Iris pigment epithelial cell (primary cell): ENCODE measurements around the gene SNAPC4.

Source experiments
- DNase-seq: peaks from one replicate; pipeline ENCODE4 v3.0.0-alpha.2; 2011; ENCODE audit warnings: low read depth

The SNAPC4 gene

GRCh38 chr9:136392538-136393449, 7.2 kb downstream of the SNAPC4 start:
- no peak for DNase-seq

DNA sequence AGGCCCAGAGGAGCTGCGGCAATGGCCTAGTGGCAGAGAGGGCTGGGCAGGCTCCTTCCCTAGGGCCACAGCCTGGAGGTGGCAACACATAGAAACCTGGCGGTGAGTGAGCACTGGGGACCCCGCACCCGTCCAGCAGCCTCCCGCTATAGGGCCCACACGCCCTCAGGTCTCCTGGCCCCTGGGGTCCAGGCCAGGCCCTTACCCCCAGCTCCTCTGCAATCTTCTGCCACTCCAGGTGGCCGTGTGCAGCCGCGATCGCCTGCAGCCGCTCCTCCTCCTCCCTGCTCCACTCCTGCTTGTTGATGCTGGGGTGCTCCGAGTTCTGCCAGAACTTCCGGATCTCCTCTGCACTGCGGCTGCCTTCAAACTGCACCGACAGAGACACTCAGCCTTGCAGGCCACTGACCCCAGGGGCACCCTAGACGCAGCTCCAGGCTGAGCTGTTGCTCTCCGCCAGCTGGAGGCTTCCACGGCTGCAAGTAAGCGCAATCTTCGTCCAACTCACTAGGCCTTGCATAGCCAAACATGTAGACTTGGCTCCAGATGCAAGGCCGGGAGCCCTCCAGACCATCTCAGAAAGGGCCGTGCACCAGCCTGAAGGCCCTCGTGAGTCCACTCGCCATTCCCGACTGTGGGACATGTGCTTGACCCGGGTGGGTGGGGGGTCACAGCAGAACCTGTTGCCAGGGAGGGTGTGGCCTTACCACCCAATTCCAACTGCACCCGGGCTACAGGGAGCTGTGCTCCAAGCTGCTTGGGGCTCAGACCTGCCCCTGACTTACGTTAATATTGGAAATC, 8.0 kb downstream of the SNAPC4 start:
- DNase-seq: no peak

DNA sequence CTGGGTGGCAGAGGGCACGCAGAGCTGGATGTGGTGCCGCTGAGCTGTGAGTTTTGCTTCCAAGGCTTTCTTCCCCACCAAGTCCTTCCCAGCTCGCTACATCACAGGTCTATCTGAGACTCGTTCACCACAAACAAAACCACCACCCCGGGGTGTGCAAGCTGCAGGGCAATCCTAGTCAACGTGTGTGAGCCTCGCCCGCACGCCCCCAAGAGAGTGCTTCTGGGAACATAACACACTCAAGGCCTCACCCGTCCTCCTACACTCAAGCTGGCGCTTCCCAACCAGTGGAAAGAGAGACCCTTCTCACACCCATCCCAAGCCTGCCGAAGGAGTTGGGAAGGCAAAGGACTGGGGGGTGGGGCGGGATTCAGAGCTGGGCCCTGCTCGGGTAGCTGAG, 10.6 kb downstream of the SNAPC4 start:
- DNase-seq: no peak

GRCh38 chr9:136387217-136387616, 12.8 kb downstream of the SNAPC4 start:
- DNase-seq: no peak

- DNase-seq: no peak
Measured at GRCh38 chr9:136386018-136386417, 14.0 kb downstream of the SNAPC4 start.

DNA sequence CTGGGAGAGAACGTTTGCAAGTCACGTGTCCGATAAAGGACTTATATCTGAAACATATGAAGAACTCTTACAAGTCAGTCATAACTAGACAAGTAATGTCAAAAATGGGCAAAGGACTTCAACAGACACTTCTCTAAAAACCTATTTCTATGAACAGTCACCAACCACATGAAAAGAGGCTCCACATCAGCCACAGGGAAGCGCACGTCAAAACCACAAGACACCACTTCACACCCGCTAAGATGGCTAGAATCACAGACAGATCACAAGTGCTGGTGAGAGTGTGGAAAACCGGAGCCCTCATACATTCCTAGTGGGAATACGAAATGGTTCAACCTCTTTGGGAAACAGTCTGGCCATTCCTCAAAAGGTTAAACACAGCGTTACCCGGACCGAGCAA, 15.0 kb downstream of the SNAPC4 start:
- DNase-seq: no peak

GRCh38 chr9:136383436-136383835, 16.5 kb downstream of the SNAPC4 start:
- DNase-seq: no peak

DNA sequence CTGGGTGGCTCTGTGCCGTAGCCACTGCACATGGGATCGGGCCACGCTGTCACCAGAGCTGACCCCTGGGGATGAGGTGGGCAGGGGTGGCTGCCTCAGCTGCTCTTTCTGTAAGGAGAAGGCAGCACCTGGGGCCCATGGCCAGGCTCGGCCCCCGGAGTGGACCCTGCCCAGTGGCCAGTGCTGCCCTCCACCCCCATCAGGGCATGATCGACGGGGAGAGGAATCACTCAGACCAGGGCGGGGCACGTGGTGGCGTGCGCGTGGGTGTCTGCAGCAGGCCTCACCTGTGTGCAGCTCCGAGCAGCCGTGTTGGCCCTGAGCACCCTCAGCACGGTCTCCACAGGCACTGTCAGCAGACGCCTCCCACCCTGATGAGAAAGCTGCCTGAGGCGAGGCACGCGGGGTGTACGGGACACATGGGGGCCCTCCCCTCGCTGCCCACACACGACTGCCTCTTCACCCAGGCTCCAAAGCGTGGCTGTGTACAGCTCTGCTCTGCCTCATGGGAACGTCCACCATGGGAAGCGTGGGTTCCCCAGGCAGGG, 17.9 kb downstream of the SNAPC4 start:
- no peak for DNase-seq

DNA sequence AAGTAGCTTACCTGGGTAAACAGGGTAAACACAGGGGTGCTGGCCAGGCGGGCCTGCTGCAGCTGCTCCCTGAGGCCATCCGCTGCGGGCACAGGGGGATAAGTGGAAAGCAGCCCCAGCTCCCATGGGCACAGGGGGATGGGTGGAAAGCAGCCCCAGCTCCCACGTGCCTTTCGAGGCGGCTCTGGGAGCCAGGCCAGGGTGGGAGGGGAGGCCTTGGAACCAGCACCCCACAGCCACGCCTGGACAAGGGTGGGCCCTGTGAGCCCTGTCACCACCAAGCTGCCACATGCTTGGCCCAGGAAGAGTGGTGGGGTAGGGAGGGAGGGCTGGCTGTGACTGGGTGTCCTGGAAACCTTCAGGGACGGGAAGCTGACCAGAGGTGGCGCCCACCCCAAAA, 18.7 kb downstream of the SNAPC4 start:
- DNase-seq: no peak

- no peak for DNase-seq
Measured at GRCh38 chr9:136380381-136380780, 19.6 kb downstream of the SNAPC4 start.

DNA sequence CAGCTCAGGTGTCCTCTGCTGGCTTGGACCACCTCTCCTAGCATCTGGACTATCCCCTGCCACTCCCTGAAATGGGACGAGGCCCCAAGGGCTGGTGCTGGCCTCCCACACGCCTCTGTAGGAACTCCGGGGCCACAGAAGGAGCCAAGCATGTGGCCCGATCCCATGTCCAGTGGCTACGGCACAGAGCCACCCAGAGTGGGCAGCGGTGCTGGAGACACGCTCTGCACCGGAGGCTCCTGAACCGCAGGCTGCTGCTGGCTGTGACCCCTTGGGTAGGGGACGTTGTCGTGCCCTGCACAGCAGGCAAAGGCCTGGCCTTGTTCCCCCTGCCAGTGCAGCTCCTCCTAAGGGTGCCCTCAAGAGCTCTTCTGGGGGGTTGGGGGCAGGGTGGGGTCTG, 20.1 kb downstream of the SNAPC4 start:
- DNase-seq: no peak

GRCh38 chr9:136379401-136379800, 20.6 kb downstream of the SNAPC4 start:
- no peak for DNase-seq

DNA sequence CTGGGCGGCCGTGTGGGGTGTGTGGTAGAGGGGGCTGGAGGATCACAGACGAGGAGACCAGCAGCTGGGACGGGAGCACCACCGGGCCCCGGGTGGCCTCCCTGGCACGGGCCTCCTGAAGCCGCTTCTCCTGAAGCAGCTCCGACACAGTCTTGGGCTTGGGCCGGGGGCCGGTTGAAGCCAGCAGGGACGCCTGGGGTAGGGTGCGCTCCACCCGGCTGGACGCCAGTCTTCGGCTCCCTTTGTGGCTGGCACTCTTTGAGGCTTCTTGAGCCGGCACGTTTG, 21.0 kb downstream of the SNAPC4 start:
- DNase-seq: no peak

DNA sequence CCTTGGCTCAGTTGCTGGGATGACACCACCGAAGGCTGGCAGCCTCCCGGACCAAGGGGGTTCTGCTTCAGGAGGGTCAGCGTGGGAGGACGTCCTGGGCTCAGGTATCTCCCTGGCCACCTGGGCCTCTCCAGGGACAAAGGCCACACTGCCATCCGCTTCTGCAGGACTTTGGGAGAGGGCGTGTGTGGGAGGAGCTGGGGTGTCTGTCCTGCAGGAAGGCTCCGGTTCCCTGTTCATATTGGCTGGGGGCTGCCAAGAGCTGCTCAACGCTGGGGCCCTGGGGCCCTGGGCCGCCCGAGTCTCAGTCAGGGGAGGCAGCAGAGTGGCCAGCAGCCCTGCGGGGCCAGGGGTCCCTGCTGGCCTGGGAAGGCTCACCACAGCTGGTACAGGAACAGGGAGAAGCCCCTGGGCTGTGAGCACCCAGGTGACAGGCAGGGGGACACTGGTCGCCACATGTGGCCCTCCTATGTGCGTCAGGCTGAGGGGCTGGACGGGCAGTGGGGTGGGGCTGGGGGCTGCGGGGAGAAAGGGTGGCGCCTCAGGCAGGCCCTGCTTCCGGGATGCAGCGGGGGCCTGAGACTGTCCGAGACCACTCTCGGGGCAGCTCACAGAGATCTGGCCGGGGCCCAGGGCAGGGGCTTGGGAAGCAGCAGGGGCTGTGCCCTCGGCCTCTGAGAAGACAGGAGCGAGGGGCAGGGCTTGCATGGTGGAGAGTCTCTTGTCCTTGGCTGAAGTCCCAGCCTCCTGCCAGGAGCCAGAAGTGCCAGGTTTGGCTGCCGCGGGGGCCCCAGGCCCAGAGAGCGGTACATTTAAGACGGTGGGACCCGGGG, 21.6 kb downstream of the SNAPC4 start:
- DNase-seq: no peak

GRCh38 chr9:136377341-136378169, 22.4 kb downstream of the SNAPC4 start:
- no peak for DNase-seq

- DNase-seq: no peak
Measured at GRCh38 chr9:136376457-136376856, 23.5 kb downstream of the SNAPC4 start.

DNA sequence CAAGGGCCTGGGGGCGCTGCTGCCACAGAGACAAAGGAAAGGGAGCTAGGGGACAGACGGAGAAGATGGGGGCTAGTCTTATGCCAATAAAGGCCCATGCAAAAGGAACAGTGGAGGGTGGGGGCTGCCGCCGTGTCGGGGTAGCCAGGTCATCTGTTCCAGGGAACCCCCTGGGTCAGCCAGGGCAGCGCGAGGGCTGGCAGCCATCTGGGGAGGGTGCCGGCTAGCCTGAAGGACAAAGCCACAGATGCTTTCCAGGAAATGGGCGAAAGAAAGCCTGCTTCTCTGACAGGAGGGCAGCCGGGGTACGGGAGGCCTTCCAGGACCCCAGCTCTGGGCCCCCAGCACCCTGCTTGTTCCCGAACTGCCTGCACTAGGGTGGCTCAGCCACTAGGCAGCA, 24.9 kb downstream of the SNAPC4 start:
- DNase-seq: no peak

GRCh38 chr9:136374183-136374575, 25.8 kb downstream of the SNAPC4 start:
- no peak for DNase-seq

DNA sequence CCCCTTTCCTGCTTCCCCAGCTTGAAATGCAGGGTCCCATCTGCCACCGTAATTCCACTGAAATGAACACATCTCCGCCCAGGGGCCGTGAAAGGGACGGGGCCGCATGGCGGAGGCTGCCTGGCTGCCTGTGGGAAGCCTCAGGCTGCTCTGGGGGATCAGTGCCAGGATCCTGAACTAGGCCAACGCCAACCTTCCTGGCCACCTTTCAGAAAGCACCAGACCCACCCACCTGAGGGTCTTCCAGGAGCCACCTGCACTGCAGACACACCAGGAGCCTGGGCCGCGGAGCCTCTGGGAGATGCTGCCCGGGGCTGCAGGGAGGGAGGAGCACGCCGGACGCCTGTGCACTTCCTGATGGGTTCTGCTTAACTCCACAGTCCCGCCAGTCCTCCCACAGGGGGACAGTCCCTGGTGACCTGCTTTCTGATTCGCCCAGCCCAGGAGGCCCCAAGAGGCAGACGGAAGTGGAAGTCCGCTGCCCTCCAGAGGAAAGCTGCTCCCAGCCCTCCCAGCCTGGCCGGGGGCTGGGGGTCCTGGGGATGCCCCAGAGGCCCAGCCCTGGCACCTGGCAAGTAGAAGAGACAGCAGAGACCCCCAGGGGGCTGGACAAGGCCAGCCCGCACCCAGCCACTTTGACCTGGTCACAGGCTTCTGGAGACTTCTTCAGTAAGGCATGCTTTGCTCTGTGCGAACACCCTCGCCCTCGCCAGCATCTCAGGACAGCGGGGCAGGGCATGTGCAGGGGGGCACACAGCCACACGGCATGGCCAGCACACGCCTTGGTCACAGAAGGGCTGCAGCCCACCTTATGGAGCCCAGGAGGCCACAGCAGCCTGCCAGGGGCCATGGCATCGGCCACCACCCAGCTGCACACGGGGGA, 26.4 kb downstream of the SNAPC4 start, which contains the start of gene CARD9:
TSS of gene CARD9 (minus strand) at position 370 of the 883 bp plus-strand sequence. CDS start 1,591 bp downstream, outside the sequence.
- DNase-seq: peak; percentile 29
